Naive thymus-derived CD8-positive, alpha-beta T cell (primary cell): ENCODE data around the gene CRYGS. TPM values are rescaled to one million over a fixed set of nuclear protein-coding genes. Genes with fewer than 3 reads are reported as not detected.
"Not testable (repeated sequence)": the region's sequence is repeated elsewhere in the genome, so short reads cannot be mapped to it uniquely, and the experiment has no call there.

ENCODE experiments used
- ATAC-seq, 2 donors: fragments of 150-1000 bp; cut with Tn5 transposase in 1 of 2; sonication (Bioruptor Pico), chemical (Tn5 transposase) in 1 of 2; 1 replicate in 1 of 2; 2 replicates in 1 of 2; pipeline ENCODE4 v1.10.0; 2021; ENCODE audit warnings: mild to moderate bottlenecking in 2 of 2, moderate library complexity in 2 of 2
- POLR2A ChIA-PET: fragments of 350-600 bp; sonication (Branson Sonifier 250); formaldehyde crosslinking; loops from one replicate; lab custom pipeline; 2021; ENCODE audit warnings: antibody characterized with exemption; lab: Charles Lee
- DNase-seq, 10 donors: peaks; one replicate each; pipeline versions ENCODE4 v3.0.0 to v3.0.0-alpha.2; 2020 to 2022
- H3K27ac Mint-ChIP-seq, 10 donors: one replicate each; pipeline ENCODE4 v1.8.0; 2020 to 2022; ENCODE audit warnings: mild to moderate bottlenecking in 10 of 10, mixed read lengths in 10 of 10, moderate library complexity in 4 of 10, inconsistent platforms in 1 of 10
- H3K27me3 Mint-ChIP-seq, 5 donors: one replicate each; pipeline ENCODE4 v1.8.0; 2021 to 2022; ENCODE audit warnings: mixed read lengths in 5 of 5
- H3K36me3 Mint-ChIP-seq, 3 donors: one replicate each; pipeline ENCODE4 v1.8.0; 2020 to 2022; ENCODE audit warnings: mixed read lengths in 3 of 3, mild to moderate bottlenecking in 2 of 3, inconsistent platforms in 1 of 3
- H3K4me1 Mint-ChIP-seq, 4 donors: one replicate each; pipeline ENCODE4 v1.8.0; 2021 to 2022; ENCODE audit warnings: mixed read lengths in 4 of 4
- H3K4me3 Mint-ChIP-seq, 10 donors: one replicate each; pipeline ENCODE4 v1.8.0; 2020 to 2022; ENCODE audit warnings: mild to moderate bottlenecking in 10 of 10, mixed read lengths in 10 of 10, moderate library complexity in 6 of 10, inconsistent platforms in 1 of 10
- H3K9me3 Mint-ChIP-seq, 9 donors: one replicate each; pipeline ENCODE4 v1.8.0; 2020 to 2022; ENCODE audit warnings: mixed read lengths in 9 of 9, mild to moderate bottlenecking in 3 of 9, inconsistent platforms in 1 of 9, moderate library complexity in 1 of 9
- polyA plus RNA-seq, 3 donors: library from polyadenylated mRNA; unstranded; fragments of 300-500 nt; fragmentation: Illumina TruSeq; gene quantifications; one replicate each; pipeline ENCODE4 v1.2.3, GENCODE V29; 2021
- total RNA-seq, 8 experiments: library from RNA in 2 of 8; stranded (reverse) in 2 of 8; gene quantifications; one replicate each; pipeline ENCODE4 v1.2.3 and lab custom pipeline; 2021 to 2026

The CRYGS gene
- total and polyA plus RNA-seq, 5 experiments from 2014 or later = 0.24 to 12.1 (median 0.43) TPM

DNA sequence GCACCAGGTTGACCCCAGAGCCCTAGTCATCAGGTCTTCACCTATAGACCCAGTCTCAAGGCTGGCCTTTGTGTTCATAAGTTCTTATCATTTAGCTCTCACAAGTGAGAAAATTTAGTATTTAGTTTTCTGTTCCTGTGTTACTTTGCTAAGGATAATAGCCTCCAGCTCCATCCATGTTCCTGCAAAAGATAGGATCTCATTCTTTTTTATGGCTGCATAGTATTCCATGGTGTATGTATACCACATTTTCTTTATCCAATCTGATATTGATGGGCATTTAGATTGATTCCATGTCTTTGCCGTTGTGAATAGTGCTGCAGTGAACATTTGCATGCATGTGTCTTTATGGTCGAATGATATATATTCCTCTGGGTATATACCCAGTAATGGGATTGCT, 46.2 kb downstream of the CRYGS start:
- peaks cover 0 to 13% (median 0%) of the 10 kb centered on the region in 9 donors for H3K9me3 Mint-ChIP-seq
- H3K4me3 Mint-ChIP-seq, H3K27me3 Mint-ChIP-seq, H3K4me1 Mint-ChIP-seq, ATAC-seq, DNase-seq, H3K36me3 Mint-ChIP-seq, H3K27ac Mint-ChIP-seq, POLR2A ChIA-PET: not testable (repeated sequence)

DNA sequence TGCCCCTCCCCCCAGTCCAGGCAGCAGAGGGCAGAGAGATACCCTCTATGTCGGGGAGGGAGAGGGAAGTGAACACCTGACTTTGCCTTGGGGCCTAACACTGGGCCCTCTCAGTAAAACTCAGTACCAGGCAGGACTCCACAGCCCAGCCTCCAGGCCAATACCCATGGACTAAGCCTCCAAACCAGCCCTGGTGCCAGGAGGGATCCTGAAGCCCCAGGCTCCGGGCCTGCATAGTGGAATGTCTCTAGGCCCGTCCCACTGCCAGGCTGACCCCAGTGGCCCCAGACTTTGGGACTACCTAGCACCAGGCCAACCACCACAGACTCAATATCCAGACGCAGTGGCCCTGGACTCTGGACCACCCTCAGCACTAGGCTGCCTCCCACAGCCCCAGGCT, 46.6 kb downstream of the CRYGS start:
- POLR2A ChIA-PET = no interaction called here
- H3K4me1 Mint-ChIP-seq = peaks cover under 1 to 6% (median 3%) of the 10 kb centered on the region in 4 donors
- peaks cover 0 to 13% (median 0%) of the 10 kb centered on the region in 9 donors for H3K9me3 Mint-ChIP-seq
- DNase-seq = no peak
- no peak overlapping the region for H3K27ac Mint-ChIP-seq
- peaks cover 0 to 2% (median 0%) of the 10 kb centered on the region in 3 donors for H3K36me3 Mint-ChIP-seq
- no peak overlapping the region for H3K4me3 Mint-ChIP-seq
- no peaks in the 10 kb centered on the region for H3K27me3 Mint-ChIP-seq
- ATAC-seq = no peak

DNA sequence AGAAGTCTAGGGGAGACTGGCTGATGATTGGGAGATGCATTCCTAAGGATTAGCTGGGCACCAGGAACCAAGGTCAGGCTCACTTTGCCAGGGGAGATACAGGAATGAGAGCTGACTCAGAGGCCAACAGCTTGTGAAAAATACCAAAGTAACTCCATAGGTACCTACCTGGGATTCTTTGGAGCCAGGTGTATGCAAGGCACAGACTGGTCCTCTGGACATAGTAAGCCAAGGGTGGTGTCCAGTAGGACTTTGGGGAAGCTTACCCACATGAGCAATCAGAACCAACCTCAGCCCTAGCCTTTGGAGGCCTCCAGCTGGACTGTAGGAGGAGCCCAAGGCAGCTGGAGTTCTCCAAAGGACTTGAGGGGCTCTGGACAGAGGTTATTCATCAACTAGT, 47.5 kb downstream of the CRYGS start:
- Mint-ChIP-seq H3K4me1 (no peaks in the 10 kb centered on the region), H3K9me3 (peaks cover 0 to 13% (median 0%) of the 10 kb centered on the region in 9 donors), H3K36me3 (peaks cover 0 to 2% (median 0%) of the 10 kb centered on the region in 3 donors), H3K27ac (no peak overlapping the region), H3K27me3 (no peaks in the 10 kb centered on the region), H3K4me3 (no peak overlapping the region)
- POLR2A ChIA-PET = no interaction called here
- ATAC-seq (no peak), DNase-seq (no peak)

DNA sequence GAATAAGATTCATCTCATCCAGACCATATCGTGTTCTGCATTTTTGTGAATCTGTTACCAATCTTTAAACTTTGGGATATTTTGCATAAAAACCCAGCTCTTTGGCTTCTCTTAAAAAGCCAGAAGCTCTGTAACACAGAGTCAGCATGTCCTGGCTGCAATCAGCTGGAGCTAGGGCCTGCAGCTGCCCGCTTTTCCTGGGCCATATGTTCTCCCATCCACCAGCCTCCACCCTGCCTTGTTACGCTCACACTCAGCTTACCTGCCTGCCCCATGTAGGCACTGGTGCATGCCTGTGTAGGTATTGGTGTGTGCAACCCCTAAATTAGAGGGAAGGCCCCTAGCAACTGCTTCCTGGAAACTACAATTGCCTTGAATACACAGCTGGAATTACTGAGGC, 48.2 kb downstream of the CRYGS start:
- Mint-ChIP-seq H3K4me3 (no peak overlapping the region), H3K4me1 (no peaks in the 10 kb centered on the region), H3K27ac (no peak overlapping the region), H3K9me3 (peaks cover 0 to 13% (median 0%) of the 10 kb centered on the region in 9 donors), H3K36me3 (peaks cover 0 to 2% (median 0%) of the 10 kb centered on the region in 3 donors), H3K27me3 (no peaks in the 10 kb centered on the region)
- DNase-seq (no peak), ATAC-seq (no peak)
- POLR2A ChIA-PET = no interaction called here

DNA sequence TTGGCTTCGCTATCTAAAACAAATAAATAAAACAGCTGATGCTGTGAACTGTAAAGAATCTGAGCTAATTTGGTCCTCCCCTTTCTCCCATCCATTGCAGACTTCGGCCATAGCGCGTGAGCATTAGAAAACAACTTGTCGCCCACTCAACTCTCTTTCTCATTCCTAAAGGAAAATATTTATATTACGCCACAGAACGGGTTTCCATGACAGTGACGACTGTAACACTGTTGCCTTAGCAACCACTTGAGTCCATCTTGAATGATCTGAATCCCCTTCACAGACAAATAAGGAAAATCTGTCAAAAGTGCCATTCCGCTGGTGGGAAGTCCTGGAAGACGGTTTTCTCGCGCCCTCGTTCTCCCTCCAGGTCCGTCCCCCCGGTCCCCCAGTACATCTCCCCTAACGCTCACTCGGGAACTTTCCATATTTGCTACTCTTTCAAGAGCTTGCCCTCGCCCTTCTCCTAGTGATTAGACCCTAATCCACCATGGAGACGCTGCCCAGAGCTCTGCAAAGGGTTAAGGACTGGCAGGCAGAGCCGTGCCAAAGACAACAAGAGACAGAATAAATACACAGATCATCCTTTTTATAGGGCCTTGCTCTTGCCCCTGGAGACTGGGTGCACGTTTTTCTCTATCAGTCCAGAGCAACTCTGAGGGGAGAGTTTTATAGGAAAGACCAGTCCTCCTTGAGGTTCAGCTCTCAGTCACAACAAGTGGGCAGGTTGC, 50.5 kb downstream of the CRYGS start:
- H3K27ac Mint-ChIP-seq = peak overlapping the region in 1 of 10 donors; percentile 60
- no peak overlapping the region for H3K4me3 Mint-ChIP-seq
- no peaks in the 10 kb centered on the region for H3K27me3 Mint-ChIP-seq
- DNase-seq (no peak), ATAC-seq (no peak)
- peaks cover 0 to 1% (median 0%) of the 10 kb centered on the region in 4 donors for H3K4me1 Mint-ChIP-seq
- POLR2A ChIA-PET = no interaction called here
- H3K9me3 Mint-ChIP-seq = peaks cover 0 to 7% (median 0%) of the 10 kb centered on the region in 9 donors
- H3K36me3 Mint-ChIP-seq = peaks cover 0 to 2% (median 0%) of the 10 kb centered on the region in 3 donors

DNA sequence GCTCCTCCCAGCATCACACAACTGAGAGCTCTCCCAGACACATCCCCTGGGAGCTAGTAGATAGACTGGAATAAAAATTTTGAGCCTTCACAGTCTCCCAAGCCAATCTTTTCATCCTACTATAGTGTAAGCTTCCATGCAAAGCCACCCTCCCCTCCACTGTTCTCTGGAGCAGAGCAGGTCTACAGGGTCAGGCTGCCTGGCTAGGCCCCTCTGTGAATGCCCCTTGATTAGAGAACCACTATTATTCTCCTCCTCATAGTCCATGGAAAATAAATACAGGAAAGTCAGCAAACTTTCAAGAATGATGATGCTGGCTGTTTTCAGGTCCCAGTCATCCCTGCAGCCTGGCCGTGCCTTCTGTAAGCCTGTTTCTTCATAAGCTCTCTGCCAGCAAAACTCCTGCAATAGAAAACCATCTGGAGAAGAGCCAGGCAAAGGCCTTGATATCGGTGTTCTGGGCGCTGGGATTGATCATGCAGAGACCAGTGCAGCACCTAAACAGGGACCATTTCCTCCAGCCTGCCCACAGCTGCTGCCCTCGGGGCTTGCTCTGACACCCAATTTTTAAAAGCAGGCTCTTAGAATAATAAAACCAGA, 51.7 kb downstream of the CRYGS start:
- H3K27ac Mint-ChIP-seq = no peak overlapping the region
- H3K4me3 Mint-ChIP-seq = no peak overlapping the region
- no peaks in the 10 kb centered on the region for H3K36me3 Mint-ChIP-seq
- H3K9me3 Mint-ChIP-seq = no peaks in the 10 kb centered on the region
- H3K27me3 Mint-ChIP-seq = no peaks in the 10 kb centered on the region
- no peak for DNase-seq
- peaks cover 0 to 1% (median 0%) of the 10 kb centered on the region in 4 donors for H3K4me1 Mint-ChIP-seq
- ATAC-seq = no peak
- POLR2A ChIA-PET = no interaction called here

DNA sequence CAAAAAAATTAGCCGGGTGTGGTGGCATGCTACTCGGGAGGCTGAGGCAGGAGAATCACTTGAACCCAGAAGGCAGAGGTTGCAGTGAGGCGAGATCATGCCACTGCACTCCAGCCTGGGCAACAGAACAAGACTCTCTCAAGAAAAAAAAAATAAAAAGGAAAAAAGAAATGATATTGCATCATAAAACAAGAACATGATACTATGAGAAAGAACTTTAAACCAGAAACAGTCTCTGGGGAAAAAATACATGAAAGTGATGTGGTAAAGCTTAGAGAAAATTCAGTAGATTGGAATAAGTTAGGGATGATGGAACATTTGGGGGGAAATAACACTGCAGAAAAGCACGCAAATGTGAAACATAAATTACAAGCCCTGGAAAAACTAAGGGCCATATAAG, 54.7 kb downstream of the CRYGS start:
- POLR2A ChIA-PET = no interaction called here
- no peak for ATAC-seq
- no peaks in the 10 kb centered on the region for H3K36me3 Mint-ChIP-seq
- H3K27me3 Mint-ChIP-seq = no peaks in the 10 kb centered on the region
- H3K4me1 Mint-ChIP-seq = peaks cover 0 to 1% (median 0%) of the 10 kb centered on the region in 4 donors
- no peak for DNase-seq
- H3K27ac Mint-ChIP-seq = no peak overlapping the region
- no peak overlapping the region for H3K4me3 Mint-ChIP-seq
- H3K9me3 Mint-ChIP-seq = no peaks in the 10 kb centered on the region

Other genes starting within 250 kb of the CRYGS start
- 1 to 10 TPM in 1 of 2 experiments, under 1 TPM in 1; 0.11 to 1.5 TPM for gene DGKG, start 182.1 kb downstream of the CRYGS start, total RNA-seq
- not detected for gene DGKG, start 182.1 kb downstream of the CRYGS start, polyA plus RNA-seq
- gene TBCCD1, start 23.0 kb upstream of the CRYGS start, total RNA-seq = 10 to 100 TPM; 17.7 to 21.4 TPM
- 10 to 100 TPM; 11.9 to 22.7 (median 12.2) TPM for gene TBCCD1, start 23.0 kb upstream of the CRYGS start, polyA plus RNA-seq
- 10 to 100 TPM; 30.0 to 31.7 TPM for gene DNAJB11, start 26.3 kb upstream of the CRYGS start, total RNA-seq
- gene DNAJB11, start 26.3 kb upstream of the CRYGS start, polyA plus RNA-seq = 10 to 100 TPM; 31.0 to 41.1 (median 31.4) TPM
- not detected for gene AHSG, start 68.7 kb upstream of the CRYGS start, total RNA-seq
- gene AHSG, start 68.7 kb upstream of the CRYGS start, polyA plus RNA-seq = not detected
- not detected for gene FETUB, start 96.0 kb upstream of the CRYGS start, total RNA-seq
- not detected for gene FETUB, start 96.0 kb upstream of the CRYGS start, polyA plus RNA-seq
- gene HRG, start 121.6 kb upstream of the CRYGS start, total RNA-seq = not detected
- not detected for gene HRG, start 121.6 kb upstream of the CRYGS start, polyA plus RNA-seq
- gene KNG1, start 173.0 kb upstream of the CRYGS start, total RNA-seq = not detected
- gene KNG1, start 173.0 kb upstream of the CRYGS start, polyA plus RNA-seq = under 1 TPM in 1 of 3 donors, not detected in 2; 0.07 TPM
- 100 to 1,000 TPM; 671 to 687 TPM for gene EIF4A2, start 239.2 kb upstream of the CRYGS start, total RNA-seq
- 100 to 1,000 TPM; 221 to 293 (median 226) TPM for gene EIF4A2, start 239.2 kb upstream of the CRYGS start, polyA plus RNA-seq